IMR-90 (cell line): ENCODE results near the gene PCDHA4. TPM values are rescaled to one million over a fixed set of nuclear protein-coding genes. Genes with fewer than 3 reads are reported as not detected.
"Not testable (repeated sequence)": the region's sequence is repeated elsewhere in the genome, so short reads cannot be mapped to it uniquely, and the experiment has no call there.

ENCODE experiments used
- ATAC-seq: fragments of 200-7000 bp; cut with Tn5 transposase; 2 replicates; pipeline ENCODE4 v1.9.1; 2020; ENCODE audit warnings: low read depth, mild to moderate bottlenecking, moderate library complexity
- BruUV-seq: library from RNA; stranded (reverse); fragments of 400-500 nt; replicated peaks from 2 replicates; lab custom pipeline; 2021; lab: Mats Ljungman, UMichigan
- CTCF ChIA-PET: fragments of 300-600 bp; formaldehyde crosslinking; extraction: SDS; loops from one replicate; lab custom pipeline; 2021; ENCODE audit warnings: antibody characterized with exemption; lab: Yijun Ruan, JAX
- POLR2A ChIA-PET: fragments of 300-600 bp; sonication (Branson Sonifier 250); formaldehyde crosslinking; loops from one replicate; lab custom pipeline; 2022; ENCODE audit warnings: antibody characterized with exemption; ENCODE audit not compliant: unreplicated experiment; lab: Charles Lee
- DNase-seq: peaks from one replicate; pipeline ENCODE4 v3.0.0; 2013
- H2AFZ ChIP-seq: replicated peaks from 2 replicates; pipeline ENCODE3; 2013; ENCODE audit warnings: low read length, mild to moderate bottlenecking; ENCODE audit not compliant: poor library complexity
- H2AK5ac ChIP-seq: 2 replicates; pipeline ENCODE4 v1.6.1; 2013; ENCODE audit warnings: low read depth, low read length, inconsistent platforms
- H2AK9ac ChIP-seq: replicated peaks from 2 replicates; pipeline ENCODE3; 2013; ENCODE audit warnings: mild to moderate bottlenecking, low read depth, low read length, moderate library complexity; ENCODE audit not compliant: poor library complexity
- H2BK120ac ChIP-seq: 2 replicates; pipeline ENCODE4 v1.6.1; 2013; ENCODE audit warnings: low read depth, low read length, inconsistent platforms
- H2BK15ac ChIP-seq: 3 replicates; pipeline ENCODE4 v1.6.1; 2013; ENCODE audit warnings: low read depth, low read length, inconsistent platforms
- H2BK20ac ChIP-seq: 2 replicates; pipeline ENCODE4 v1.6.1; 2013; ENCODE audit warnings: low read depth, mild to moderate bottlenecking, inconsistent platforms, low read length, moderate library complexity
- H2BK5ac ChIP-seq: 2 replicates; pipeline ENCODE4 v1.6.1; 2013; ENCODE audit warnings: mild to moderate bottlenecking, low read depth, low read length, inconsistent platforms; ENCODE audit not compliant: poor library complexity, severe bottlenecking
- H3K14ac ChIP-seq: replicated peaks from 2 replicates; pipeline ENCODE4 v1.6.1; 2013; ENCODE audit warnings: low read depth, low read length, inconsistent platforms
- H3K18ac ChIP-seq: 2 replicates; pipeline ENCODE4 v1.6.1; 2013; ENCODE audit warnings: low read depth, low read length, control low read depth
- H3K23ac ChIP-seq: 2 replicates; pipeline ENCODE4 v1.6.1; 2013; ENCODE audit warnings: low read depth, low read length, inconsistent platforms
- H3K27ac ChIP-seq: 2 replicates; pipeline ENCODE4 v1.5.1; 2013; ENCODE audit warnings: mild to moderate bottlenecking, control low read depth, low read length; ENCODE audit not compliant: insufficient read depth
- H3K27me3 ChIP-seq: 2 replicates; pipeline ENCODE4 v1.6.1; 2013; ENCODE audit warnings: low read length; ENCODE audit not compliant: control insufficient read depth, insufficient read depth
- H3K36me3 ChIP-seq: 2 replicates; pipeline ENCODE4 v1.6.1; 2013; ENCODE audit warnings: low read length, mixed read lengths; ENCODE audit not compliant: control insufficient read depth, insufficient read depth
- H3K4ac ChIP-seq: 2 replicates; pipeline ENCODE4 v1.6.1; 2013; ENCODE audit warnings: low read depth, low read length, inconsistent platforms
- H3K4me1 ChIP-seq: 2 replicates; pipeline ENCODE4 v1.6.1; 2013; ENCODE audit warnings: low read length, mixed read lengths; ENCODE audit not compliant: control insufficient read depth, insufficient read depth
- H3K4me2 ChIP-seq: 2 replicates; pipeline ENCODE4 v1.6.1; 2013; ENCODE audit warnings: low read depth, mild to moderate bottlenecking, control low read depth, low read length, moderate library complexity
- H3K4me3 ChIP-seq: 2 replicates; pipeline ENCODE4 v1.5.1; 2013; ENCODE audit warnings: low read depth, mild to moderate bottlenecking, control low read depth, low read length, moderate library complexity; ENCODE audit not compliant: insufficient read depth
- H3K56ac ChIP-seq: 2 replicates; pipeline ENCODE4 v1.6.1; 2013; ENCODE audit warnings: low read length, inconsistent platforms; ENCODE audit not compliant: insufficient read depth; ENCODE audit errors: extremely low read depth
- H3K79me1 ChIP-seq, 2 experiments: 2 replicates each; pipeline ENCODE4 v1.6.1; 2013; ENCODE audit warnings: low read length in 2 of 2, inconsistent platforms in 1 of 2, low read depth in 1 of 2
- H3K9ac ChIP-seq: 2 replicates; pipeline ENCODE4 v1.6.1; 2013; ENCODE audit warnings: low read depth, low read length, control low read depth
- H3K9me1 ChIP-seq: 2 replicates; pipeline ENCODE4 v1.6.1; 2013; ENCODE audit warnings: low read length, inconsistent platforms; ENCODE audit not compliant: insufficient read depth
- H3K9me3 ChIP-seq: 2 replicates; pipeline ENCODE4 v1.6.1; 2013; ENCODE audit warnings: low read length; ENCODE audit not compliant: control insufficient read depth, insufficient read depth
- H4K20me1 ChIP-seq: 2 replicates; pipeline ENCODE4 v1.6.1; 2013; ENCODE audit warnings: low read length, inconsistent platforms; ENCODE audit not compliant: insufficient read depth
- H4K5ac ChIP-seq: 2 replicates; pipeline ENCODE4 v1.6.1; 2013; ENCODE audit warnings: mild to moderate bottlenecking, low read depth, low read length, control low read depth
- H4K8ac ChIP-seq, 2 experiments: 2 replicates each; pipeline ENCODE4 v1.6.1; 2013; ENCODE audit warnings: low read depth in 2 of 2, low read length in 2 of 2, control low read depth in 1 of 2, inconsistent platforms in 1 of 2
- H4K91ac ChIP-seq: 2 replicates; pipeline ENCODE4 v1.6.1; 2013; ENCODE audit warnings: low read depth, low read length, inconsistent platforms; ENCODE audit not compliant: insufficient read depth
- CTCF ChIP-seq: conservative IDR thresholded peaks from 2 replicates; pipeline ENCODE4 v1.5.1; 2012; ENCODE audit warnings: mild to moderate bottlenecking, low read depth, low read length, improper control_type of control experiment
- FOS ChIP-seq: fragments of 150-350 bp; IDR thresholded peaks from 2 replicates; pipeline ENCODE4 v1.6.1; 2016; ENCODE audit warnings: low read depth, low read length
- WGBS, 2 experiments: methylation state at CpG; one replicate each; pipeline versions ENCODE4 v1.1.5 to v1.1.7; 2013; ENCODE audit warnings: missing lambda C conversion rate in 2 of 2; ENCODE audit not compliant: insufficient read length in 1 of 2; ENCODE audit errors: extremely low coverage in 2 of 2; 5-methylcytosine and 5-hydroxymethylcytosine counted together
- dilution Hi-C: fragments of 300-500 bp; cut with HindIII; formaldehyde crosslinking; loops from one replicate; pipeline ENCODE4 v1.14.3; 2018; ENCODE audit warnings: low sequenced_read_pairs; ENCODE audit not compliant: unreplicated experiment
- in situ Hi-C: fragments of 300-500 bp; cut with MboI; formaldehyde crosslinking; loops from 3 replicates; pipeline ENCODE4 v1.14.3; 2019; ENCODE audit warnings: low sequenced_read_pairs, inconsistent platforms, mixed read lengths
- intact Hi-C: fragments of 100-400 bp; cut with micrococcal nuclease; formaldehyde crosslinking; loops from 2 replicates; pipeline ENCODE4 v1.10.0; 2022
- polyA plus RNA-seq, 3 experiments: library from polyadenylated mRNA; depleted of rRNA; stranded (reverse); fragments of >200 nt; gene quantifications; 2 replicates each; pipeline ENCODE4 v1.2.3, GENCODE V29; 2012; ENCODE audit warnings: low replicate concordance in 1 of 3
- total RNA-seq: library from RNA; depleted of rRNA; stranded (reverse); fragments of >200 nt; gene quantifications from 2 replicates; pipeline ENCODE4 v1.2.3, GENCODE V29; 2012

The PCDHA4 gene
- total and polyA plus RNA-seq, 2 of the 4 experiments (the other 2 are of a cell fraction): under 0.01 to 0.02 TPM

DNA sequence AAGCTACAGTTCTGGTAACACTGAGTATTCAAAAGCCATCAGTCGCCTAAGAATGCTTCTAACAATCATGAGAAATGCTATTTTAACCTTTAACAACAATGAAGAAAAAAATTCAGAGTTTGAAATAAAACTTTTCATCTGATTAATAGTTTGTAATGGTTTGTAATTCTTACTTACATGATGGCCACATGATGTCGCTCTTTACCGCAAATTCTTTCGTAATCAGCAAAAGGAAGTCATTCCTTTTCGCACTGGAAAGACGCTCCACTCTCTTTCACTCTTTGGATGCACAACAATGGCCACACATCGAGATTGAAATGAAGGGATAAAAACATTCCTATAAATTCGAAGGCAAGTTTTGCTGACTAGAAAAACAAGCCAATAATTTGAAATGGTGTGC lies 27.1 kb downstream of the PCDHA4 start, which contains the start of gene PCDHA7:
PCDHA7 (plus strand) TSS at position 277 of the 400 bp plus-strand sequence; CDS start at position 392, 115 bp downstream.
- DNase-seq (peak; percentile 2), ATAC-seq (no peak)
- Histone ChIP-seq H2BK15ac (no peak within 1 kb of the TSS), H3K18ac (no peak within 1 kb of the TSS), H3K4me3 (0 out of 2 replicates have a peak within 1 kb of the TSS, but pooled peaks have one; percentile 7), H4K5ac (no peak within 1 kb of the TSS), H4K91ac (no peak within 1 kb of the TSS), H2AK5ac (no peak within 1 kb of the TSS), H2BK120ac (no peak within 1 kb of the TSS), H2AK9ac (no peak within 1 kb of the TSS), H2BK20ac (no peak within 1 kb of the TSS), H3K36me3 (no peaks in the 10 kb centered on the region), H4K20me1 (no peaks in the 10 kb centered on the region), H3K56ac (no peak within 1 kb of the TSS), H3K27ac (no peak within 1 kb of the TSS), H3K9ac (no peak within 1 kb of the TSS), H2AFZ (peak within 1 kb of the TSS; percentile 49), H3K14ac (no peak within 1 kb of the TSS), H3K4me1 (no peaks in the 10 kb centered on the region), H3K4me2 (no peak within 1 kb of the TSS), H3K79me1 (no peaks in the 10 kb centered on the region), H3K23ac (no peak within 1 kb of the TSS), H4K8ac (no peak within 1 kb of the TSS), H3K27me3 (no peaks in the 10 kb centered on the region), H3K4ac (no peak within 1 kb of the TSS), H3K9me1 (no peaks in the 10 kb centered on the region), H2BK5ac (no peak within 1 kb of the TSS), H3K9me3 (peaks cover 22% of the 10 kb centered on the region)
- no CpG with 5 or more reads among the region's 8 CpGs for WGBS, 2 experiments
- POLR2A ChIA-PET: no interaction called here
- in situ Hi-C loops (no loop called here), intact Hi-C loops (no loop called here), dilution Hi-C loops (no loop called here)
- BruUV-seq: no TSS peak
- peak; percentile 15; the same call in 1 of the 2 replicates for TF ChIP-seq CTCF
- no peak for TF ChIP-seq FOS
- CTCF ChIA-PET: no interaction called here

DNA sequence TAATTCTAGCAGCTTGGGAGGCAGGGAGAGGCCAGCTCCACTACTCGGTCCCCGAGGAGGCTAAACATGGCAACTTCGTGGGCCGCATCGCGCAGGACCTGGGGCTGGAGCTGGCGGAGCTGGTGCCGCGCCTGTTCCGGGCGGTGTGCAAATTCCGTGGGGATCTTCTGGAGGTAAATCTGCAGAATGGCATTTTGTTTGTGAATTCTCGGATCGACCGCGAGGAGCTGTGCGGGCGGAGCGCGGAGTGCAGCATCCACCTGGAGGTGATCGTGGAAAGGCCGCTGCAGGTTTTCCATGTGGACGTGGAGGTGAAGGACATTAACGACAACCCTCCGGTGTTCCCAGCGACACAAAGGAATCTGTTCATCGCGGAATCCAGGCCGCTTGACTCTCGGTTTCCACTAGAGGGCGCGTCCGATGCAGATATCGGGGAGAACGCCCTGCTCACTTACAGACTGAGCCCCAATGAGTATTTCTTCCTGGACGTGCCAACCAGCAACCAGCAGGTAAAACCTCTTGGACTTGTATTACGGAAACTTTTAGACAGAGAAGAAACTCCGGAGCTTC lies 27.7 kb downstream of the PCDHA4 start:
- DNase-seq, H4K8ac ChIP-seq, H3K27ac ChIP-seq, H2BK5ac ChIP-seq, H4K5ac ChIP-seq, H3K4me1 ChIP-seq, H3K9ac ChIP-seq, H3K4me2 ChIP-seq, H2AK9ac ChIP-seq, H4K91ac ChIP-seq, dilution Hi-C loops, H3K14ac ChIP-seq, H3K56ac ChIP-seq, H4K20me1 ChIP-seq, H3K27me3 ChIP-seq, H3K9me1 ChIP-seq, H3K36me3 ChIP-seq, H3K79me1 ChIP-seq, H2BK20ac ChIP-seq, CTCF ChIA-PET, H2BK120ac ChIP-seq, BruUV-seq, H2AK5ac ChIP-seq, intact Hi-C loops, in situ Hi-C loops, POLR2A ChIA-PET, H2BK15ac ChIP-seq, H3K23ac ChIP-seq, ATAC-seq, H3K4ac ChIP-seq, H3K18ac ChIP-seq: not testable (repeated sequence)
- Histone ChIP-seq H2AFZ (peak overlapping the region; percentile 49), H3K4me3 (0 out of 2 replicates have a peak overlapping the region, but pooled peaks have one; percentile 7), H3K9me3 (peaks cover 21% of the 10 kb centered on the region)
- 40% methylated on average over 2 of the region's 38 CpGs; no CpG with 5 or more reads in 1 of the 2 experiments for WGBS, 2 experiments
